ENCODE data around the gene HMG20B.

Gene HMG20B

GRCh38 chr19:3599776-3600187 is 27.0 kb downstream of the HMG20B start:
- no peaks in the 10 kb centered on the region for H3K4me1 Mint-ChIP-seq (ENCODE audit: low read depth)
- H3K27ac Mint-ChIP-seq: no peak overlapping the region
- H3K27me3 Mint-ChIP-seq: no peaks in the 10 kb centered on the region
- H3K9me3 Mint-ChIP-seq: no peaks in the 10 kb centered on the region
- no peak for DNase-seq
- H3K4me3 Mint-ChIP-seq: no peak overlapping the region
- no peaks in the 10 kb centered on the region for H3K36me3 Mint-ChIP-seq (ENCODE audit: low read depth)

DNA sequence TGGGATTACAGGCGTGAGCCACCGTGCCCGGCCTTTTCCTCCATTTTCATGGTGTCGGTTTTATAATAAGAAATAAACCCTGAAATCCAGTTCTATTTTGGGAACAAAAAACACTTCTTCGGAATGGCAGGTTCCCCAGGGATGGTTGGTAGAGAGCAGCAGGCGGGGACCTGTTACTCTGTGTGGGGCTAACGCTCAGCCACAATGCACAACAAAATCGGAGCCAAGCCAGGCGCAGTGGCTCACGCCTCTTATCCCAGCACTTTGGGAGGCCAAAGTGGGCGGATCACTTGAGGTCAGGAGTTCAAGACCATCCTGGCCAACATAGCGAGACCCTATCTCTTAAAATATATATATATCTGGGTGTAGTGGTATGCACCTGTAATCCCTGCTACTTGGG is 28.3 kb downstream of the HMG20B start:
- no peak for DNase-seq
- H3K36me3 Mint-ChIP-seq (ENCODE audit: low read depth): no peaks in the 10 kb centered on the region
- no peaks in the 10 kb centered on the region for H3K4me1 Mint-ChIP-seq (ENCODE audit: low read depth)
- no peak overlapping the region for H3K27ac Mint-ChIP-seq
- H3K4me3 Mint-ChIP-seq: no peak overlapping the region
- no peaks in the 10 kb centered on the region for H3K9me3 Mint-ChIP-seq
- no peaks in the 10 kb centered on the region for H3K27me3 Mint-ChIP-seq

DNA sequence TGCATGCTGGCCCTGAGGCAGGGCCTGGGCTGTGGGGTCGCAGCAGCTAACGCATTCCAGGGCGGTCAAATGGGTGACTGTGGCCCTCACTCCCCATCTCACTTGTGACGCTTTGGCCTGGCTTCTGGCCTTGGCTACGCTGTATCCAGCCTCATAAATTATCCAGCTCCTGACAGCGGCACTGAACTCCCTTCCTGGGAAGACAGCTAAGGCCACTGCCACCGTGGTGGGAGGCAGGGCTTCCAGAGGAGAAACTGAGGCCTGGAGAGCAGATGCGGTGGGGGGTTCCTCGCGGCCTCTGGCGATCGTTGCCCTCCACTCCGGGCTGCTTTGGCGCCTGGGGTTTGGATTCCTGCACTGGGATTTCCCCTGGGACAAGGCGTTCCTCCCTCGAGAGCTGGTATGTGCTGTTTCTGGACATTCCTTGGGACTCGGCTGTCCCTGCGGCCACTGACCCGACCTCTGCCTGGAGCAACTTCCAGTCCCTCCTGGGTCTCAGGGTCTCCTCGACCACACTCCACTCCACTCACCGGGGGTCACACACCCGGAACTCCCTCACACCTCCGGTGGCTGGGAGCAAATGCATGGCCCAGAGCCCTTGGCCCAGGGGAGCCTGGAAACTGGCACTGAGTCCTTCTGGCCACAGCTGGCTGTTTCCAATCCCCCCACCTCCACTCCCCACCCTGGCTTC is 30.5 kb downstream of the HMG20B start:
- no peak for DNase-seq
- Mint-ChIP-seq H3K27ac (no peak overlapping the region), H3K4me3 (no peak overlapping the region), H3K4me1 (ENCODE audit: low read depth) (peaks cover 6% of the 10 kb centered on the region), H3K9me3 (no peaks in the 10 kb centered on the region), H3K27me3 (peaks cover 9% of the 10 kb centered on the region), H3K36me3 (ENCODE audit: low read depth) (no peaks in the 10 kb centered on the region)

DNA sequence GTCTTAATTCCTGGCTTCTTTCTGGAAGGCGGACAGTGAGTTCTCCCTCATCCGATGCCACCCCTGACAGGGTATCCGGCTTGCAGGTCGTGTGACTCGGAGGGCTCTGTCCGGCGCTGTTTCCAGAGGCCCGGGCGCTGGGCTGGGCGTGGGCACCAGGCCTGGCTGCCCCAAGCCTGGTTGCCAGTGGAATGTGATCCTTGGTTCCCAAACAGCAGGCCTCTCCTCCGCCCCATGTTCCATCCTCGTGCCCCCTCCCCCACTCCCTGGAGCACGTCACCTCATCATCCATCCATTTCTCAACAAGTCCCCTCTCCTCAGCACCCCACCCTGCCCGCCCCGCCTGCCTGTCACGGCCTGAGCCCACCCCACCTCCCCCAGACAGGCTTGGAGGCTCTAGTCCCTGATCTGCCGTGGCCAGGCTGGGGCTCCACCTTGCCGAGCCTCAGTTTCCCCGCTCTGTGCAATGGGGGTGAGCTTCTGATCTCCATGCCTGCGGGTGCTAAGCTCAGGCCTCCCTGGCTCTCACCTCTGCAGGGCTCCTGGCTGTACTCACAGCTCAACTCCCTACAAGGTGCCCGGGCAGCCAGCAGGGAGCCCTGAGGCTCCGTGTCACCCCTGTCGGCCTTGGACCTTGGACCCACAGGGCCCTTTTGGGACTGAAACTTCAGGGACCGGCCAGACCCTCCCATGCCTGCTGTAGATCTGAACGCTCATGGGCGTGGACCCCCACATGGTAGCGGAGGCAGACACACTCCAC is 31.7 kb downstream of the HMG20B start:
- H3K9me3 Mint-ChIP-seq: no peaks in the 10 kb centered on the region
- peaks cover 10% of the 10 kb centered on the region for H3K27me3 Mint-ChIP-seq
- H3K4me3 Mint-ChIP-seq: no peak overlapping the region
- H3K27ac Mint-ChIP-seq: no peak overlapping the region
- no peak for DNase-seq
- no peaks in the 10 kb centered on the region for H3K36me3 Mint-ChIP-seq (ENCODE audit: low read depth)
- peaks cover 7% of the 10 kb centered on the region for H3K4me1 Mint-ChIP-seq (ENCODE audit: low read depth)

GRCh38 chr19:3604987-3605343 is 32.2 kb downstream of the HMG20B start:
- no peak overlapping the region for H3K4me3 Mint-ChIP-seq
- H3K9me3 Mint-ChIP-seq: no peaks in the 10 kb centered on the region
- peaks cover 7% of the 10 kb centered on the region for H3K4me1 Mint-ChIP-seq (ENCODE audit: low read depth)
- peaks cover 4% of the 10 kb centered on the region for H3K36me3 Mint-ChIP-seq (ENCODE audit: low read depth)
- H3K27ac Mint-ChIP-seq: no peak overlapping the region
- peak; percentile 59 for DNase-seq
- H3K27me3 Mint-ChIP-seq: peaks cover 10% of the 10 kb centered on the region

- Mint-ChIP-seq H3K27ac (no peak overlapping the region), H3K27me3 (peaks cover 10% of the 10 kb centered on the region), H3K4me3 (no peak overlapping the region), H3K36me3 (ENCODE audit: low read depth) (peaks cover 8% of the 10 kb centered on the region), H3K9me3 (no peaks in the 10 kb centered on the region), H3K4me1 (ENCODE audit: low read depth) (peaks cover 7% of the 10 kb centered on the region)
- no peak for DNase-seq
These were observed 32.6 kb downstream of the HMG20B start for GRCh38 chr19:3605361-3605760.

DNA sequence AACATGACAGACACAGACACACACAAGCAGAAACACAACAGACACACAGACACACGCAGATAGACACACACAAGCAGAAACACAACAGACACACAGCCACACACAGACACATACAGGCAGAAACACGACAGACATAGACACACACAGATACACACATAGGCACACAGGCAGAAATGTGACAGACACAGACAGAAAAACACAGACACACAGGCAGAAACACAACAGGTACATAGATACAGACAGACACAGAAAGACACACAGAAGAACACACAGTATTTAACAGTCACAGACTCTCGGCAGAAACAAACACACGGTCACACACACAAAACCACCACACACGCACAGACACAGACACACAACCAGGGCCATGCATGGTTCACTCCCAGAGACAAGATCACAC is 33.0 kb downstream of the HMG20B start:
- no peak for DNase-seq
- H3K27me3 Mint-ChIP-seq: peaks cover 10% of the 10 kb centered on the region
- no peak overlapping the region for H3K4me3 Mint-ChIP-seq
- H3K4me1 Mint-ChIP-seq (ENCODE audit: low read depth): peaks cover 7% of the 10 kb centered on the region
- H3K27ac Mint-ChIP-seq: no peak overlapping the region
- H3K9me3 Mint-ChIP-seq: no peaks in the 10 kb centered on the region
- peaks cover 12% of the 10 kb centered on the region for H3K36me3 Mint-ChIP-seq (ENCODE audit: low read depth)

DNA sequence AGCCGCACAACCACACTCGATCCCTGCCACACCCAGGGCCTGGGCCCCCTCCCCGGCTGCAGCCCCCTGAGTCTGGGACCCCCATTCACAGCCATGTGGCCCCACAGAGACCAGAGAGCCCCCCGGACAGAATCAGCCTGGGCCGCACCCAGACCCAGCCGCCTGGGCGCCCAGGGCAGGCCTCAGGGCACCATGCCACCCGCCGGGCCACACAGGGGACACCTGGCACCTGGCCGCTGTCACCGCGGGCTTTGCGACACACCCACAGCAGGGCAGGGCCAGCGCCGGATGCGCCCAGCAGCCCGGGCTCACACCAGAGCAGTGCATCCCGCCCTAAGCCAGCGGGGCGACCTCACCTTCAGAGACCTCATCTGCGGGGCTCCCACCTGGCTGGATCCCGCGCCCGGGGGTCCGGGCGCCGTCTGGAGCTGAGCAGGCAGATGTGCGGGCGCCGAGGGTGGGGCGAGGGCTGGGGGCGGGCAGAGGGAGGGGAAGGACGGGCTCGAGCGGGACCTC is 33.5 kb downstream of the HMG20B start:
- H3K36me3 Mint-ChIP-seq (ENCODE audit: low read depth): peaks cover 13% of the 10 kb centered on the region
- peak overlapping the region; percentile 56 for H3K4me3 Mint-ChIP-seq
- peaks cover 10% of the 10 kb centered on the region for H3K27me3 Mint-ChIP-seq
- no peaks in the 10 kb centered on the region for H3K9me3 Mint-ChIP-seq
- peak; percentile 46 for DNase-seq
- no peak overlapping the region for H3K27ac Mint-ChIP-seq
- peaks cover 7% of the 10 kb centered on the region for H3K4me1 Mint-ChIP-seq (ENCODE audit: low read depth)

DNA sequence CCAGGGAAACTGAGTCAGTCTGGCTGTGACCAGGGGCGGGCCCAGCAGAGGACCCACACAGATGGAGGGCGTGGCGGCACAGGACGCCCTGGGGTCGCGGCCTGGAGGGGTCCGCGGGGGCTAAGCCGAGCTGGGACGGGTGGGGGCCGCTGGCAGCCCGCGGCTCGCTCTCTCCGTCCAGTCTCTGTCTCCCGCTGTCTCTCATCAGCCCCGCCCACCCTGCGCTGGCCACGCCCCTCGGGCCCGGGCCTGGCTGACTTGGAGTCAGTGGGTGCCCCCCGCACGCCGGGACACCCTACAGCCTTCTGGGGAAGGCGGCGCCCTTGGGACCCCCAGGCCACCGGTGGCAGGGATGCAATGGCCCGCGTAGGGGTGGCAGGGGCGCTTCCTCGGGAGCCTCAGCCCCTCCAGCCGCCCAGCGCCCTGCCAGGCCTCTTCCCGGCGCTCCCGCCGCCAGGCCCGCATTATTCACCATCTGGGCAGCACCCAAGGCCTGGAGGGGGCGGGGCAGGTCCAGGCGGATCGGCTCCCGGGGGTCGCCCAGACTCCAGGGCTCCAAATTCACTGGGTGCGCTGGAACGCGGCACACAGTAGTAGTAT is 34.0 kb downstream of the HMG20B start, which contains the start of gene TBXA2R:
TBXA2R (minus strand) TSS at position 186 of the 600 bp plus-strand sequence. CDS start 6,241 bp downstream, outside the sequence.
- Mint-ChIP-seq H3K4me3 (peak within 1 kb of the TSS; percentile 56), H3K4me1 (ENCODE audit: low read depth) (peaks cover 7% of the 10 kb centered on the region), H3K9me3 (no peaks in the 10 kb centered on the region), H3K36me3 (ENCODE audit: low read depth) (peaks cover 16% of the 10 kb centered on the region), H3K27me3 (peaks cover 10% of the 10 kb centered on the region), H3K27ac (no peak within 1 kb of the TSS)
- peak; percentile 79 for DNase-seq

DNA sequence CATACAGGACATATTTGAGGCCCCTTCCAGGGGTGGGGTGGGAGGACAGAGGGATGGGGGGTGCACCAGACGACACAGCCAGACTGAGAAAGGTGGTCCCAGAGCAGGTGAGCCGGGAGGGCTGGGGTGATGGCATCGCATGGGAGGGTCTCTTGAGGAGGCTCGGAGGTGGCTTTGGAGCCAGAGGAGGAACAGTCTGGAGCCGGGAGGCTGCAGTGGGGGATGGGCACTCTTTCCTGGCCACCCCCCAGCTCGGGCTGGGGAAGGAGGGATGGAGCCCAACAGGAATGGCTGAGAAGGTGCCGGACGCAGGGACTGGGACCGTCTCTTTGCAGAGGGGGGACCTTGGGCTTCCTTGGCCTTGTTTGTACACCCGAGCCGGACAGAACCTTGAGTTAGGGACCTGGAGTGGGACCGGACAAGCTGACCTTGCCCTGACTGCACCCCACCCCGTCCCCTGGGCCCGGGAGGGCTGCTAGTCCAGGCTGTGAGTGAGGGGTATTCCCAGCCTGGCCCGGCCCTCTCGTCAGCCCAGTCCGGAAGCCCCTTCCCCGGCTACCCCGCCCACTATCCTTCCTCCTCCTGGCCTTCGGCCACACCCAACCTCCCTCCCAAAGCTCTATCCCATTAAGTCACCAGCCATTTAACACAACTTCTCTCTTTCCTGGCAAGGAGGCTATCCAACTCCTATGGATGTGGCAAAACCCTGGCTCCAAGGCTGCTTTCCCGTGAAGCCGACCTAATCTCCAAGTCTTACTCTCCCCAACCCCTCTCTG is 34.7 kb downstream of the HMG20B start:
- peaks cover 22% of the 10 kb centered on the region for H3K36me3 Mint-ChIP-seq (ENCODE audit: low read depth)
- H3K4me3 Mint-ChIP-seq: peak overlapping the region; percentile 41
- peaks cover 7% of the 10 kb centered on the region for H3K4me1 Mint-ChIP-seq (ENCODE audit: low read depth)
- DNase-seq: no peak
- peaks cover 10% of the 10 kb centered on the region for H3K27me3 Mint-ChIP-seq
- no peak overlapping the region for H3K27ac Mint-ChIP-seq
- no peaks in the 10 kb centered on the region for H3K9me3 Mint-ChIP-seq

GRCh38 chr19:3608079-3608641 is 35.4 kb downstream of the HMG20B start:
- Mint-ChIP-seq H3K9me3 (no peaks in the 10 kb centered on the region), H3K27ac (no peak overlapping the region), H3K4me1 (ENCODE audit: low read depth) (peaks cover 7% of the 10 kb centered on the region), H3K36me3 (ENCODE audit: low read depth) (peaks cover 25% of the 10 kb centered on the region), H3K27me3 (peaks cover 10% of the 10 kb centered on the region), H3K4me3 (peak overlapping the region; percentile 41)
- no peak for DNase-seq

- Mint-ChIP-seq H3K9me3 (no peaks in the 10 kb centered on the region), H3K4me3 (no peak overlapping the region), H3K36me3 (ENCODE audit: low read depth) (peaks cover 30% of the 10 kb centered on the region), H3K27me3 (peaks cover 10% of the 10 kb centered on the region), H3K27ac (no peak overlapping the region), H3K4me1 (ENCODE audit: low read depth) (peaks cover 7% of the 10 kb centered on the region)
- DNase-seq: no peak
These were observed 36.1 kb downstream of the HMG20B start for GRCh38 chr19:3608750-3609322.

DNA sequence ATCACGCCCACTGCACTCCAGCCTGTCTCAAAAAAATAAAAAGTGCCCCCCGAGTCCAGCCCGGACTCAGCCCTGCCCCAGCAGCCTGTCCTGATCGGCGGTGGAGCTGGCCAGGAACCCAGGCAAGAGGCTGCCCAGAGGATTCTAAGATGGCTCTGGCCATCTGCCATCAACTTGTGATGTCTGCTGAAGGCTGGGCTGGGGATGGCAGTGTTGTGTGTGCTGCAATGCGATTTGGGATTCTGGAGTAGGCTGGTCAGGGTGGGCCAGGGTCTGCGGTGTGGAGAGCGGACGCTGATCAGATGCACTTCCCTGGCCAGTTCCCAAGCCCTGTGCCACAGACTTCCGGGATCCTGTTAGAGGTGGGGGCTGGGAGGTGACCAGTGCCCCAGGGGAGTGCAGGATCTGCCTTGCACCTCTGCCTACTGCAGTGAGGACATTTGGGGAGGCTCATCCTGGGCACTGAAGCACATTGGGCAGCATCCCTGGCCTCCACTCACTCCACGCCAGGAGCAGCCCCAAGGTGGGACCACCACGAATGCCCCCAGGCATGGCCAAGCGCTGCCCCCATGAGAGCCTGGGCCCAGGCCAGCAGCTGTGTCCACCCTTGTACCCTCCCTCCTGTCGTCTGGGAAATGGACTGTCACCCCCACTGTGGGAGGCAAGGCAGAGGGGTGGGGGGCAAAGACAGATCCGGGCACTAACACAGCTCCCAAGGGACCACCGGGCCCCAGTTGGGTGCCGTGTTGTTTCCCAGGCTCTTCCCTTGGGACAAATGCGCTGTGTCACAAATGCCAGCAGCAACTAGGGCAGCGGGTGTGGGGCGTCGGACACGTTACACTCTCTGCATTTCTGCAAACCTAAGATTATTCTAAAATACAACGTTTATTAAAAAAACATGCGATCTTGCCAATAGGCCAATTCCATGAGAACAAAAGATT is 37.3 kb downstream of the HMG20B start:
- Mint-ChIP-seq H3K27me3 (peaks cover 10% of the 10 kb centered on the region), H3K36me3 (ENCODE audit: low read depth) (peaks cover 34% of the 10 kb centered on the region), H3K27ac (no peak overlapping the region), H3K9me3 (no peaks in the 10 kb centered on the region), H3K4me3 (no peak overlapping the region), H3K4me1 (ENCODE audit: low read depth) (peaks cover 7% of the 10 kb centered on the region)
- no peak for DNase-seq
